ENCODE data around the gene ZFYVE28. TPM values are rescaled to one million over a fixed set of nuclear protein-coding genes. Genes with fewer than 3 reads are reported as not detected.

ZFYVE28 gene
- total RNA-seq, 1 donor from 2014 or later: 3.3 TPM

DNA sequence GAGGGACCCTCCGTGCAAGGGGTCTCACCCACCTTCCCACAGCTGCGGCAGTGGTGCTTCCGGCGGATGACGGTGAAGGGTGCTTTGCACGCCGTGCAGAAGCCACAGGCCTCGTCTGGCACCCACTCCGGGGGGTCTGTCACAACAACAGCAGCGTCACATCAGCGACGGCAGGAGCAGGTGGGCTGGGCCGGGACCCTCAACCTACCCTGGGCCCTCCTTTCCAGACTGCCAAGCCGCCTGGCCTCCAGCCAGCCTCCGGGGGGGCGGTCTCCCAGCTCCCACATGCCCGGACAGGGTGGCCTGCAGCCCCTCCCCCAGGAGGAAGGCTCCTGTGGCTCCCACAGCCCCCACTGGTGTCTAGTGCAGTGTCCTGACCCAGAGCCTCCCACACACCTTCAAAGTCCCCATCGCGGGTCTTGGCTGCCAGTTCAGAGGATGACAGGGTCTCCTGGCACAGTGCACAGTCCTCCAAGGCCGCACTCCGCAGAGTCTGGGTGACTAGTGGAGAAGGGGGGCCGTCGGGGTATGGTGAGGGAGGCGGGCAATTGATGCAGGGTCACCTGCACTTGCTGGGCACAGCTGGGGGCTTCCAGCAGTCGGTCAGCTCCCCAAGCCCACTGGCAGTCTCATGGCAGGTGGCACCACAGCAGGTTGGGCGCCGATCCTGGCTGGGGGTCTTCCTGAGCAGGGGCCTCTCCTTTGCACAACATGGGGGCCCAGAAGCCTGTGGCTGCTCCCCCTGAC lies 147.0 kb downstream of the ZFYVE28 start:
- Mint-ChIP-seq H3K27me3 (ENCODE audit: low read depth) (peaks cover 3% of the 10 kb centered on the region), H3K36me3 (ENCODE audit: low read depth) (no peaks in the 10 kb centered on the region), H3K9me3 (ENCODE audit: low read depth) (no peaks in the 10 kb centered on the region), H3K4me3 (ENCODE audit: unreplicated experiment) (no peak overlapping the region), H3K4me1 (ENCODE audit: low read depth) (no peaks in the 10 kb centered on the region), H3K27ac (ENCODE audit: unreplicated experiment) (no peak overlapping the region)
- TF ChIP-seq, protein P1, sequence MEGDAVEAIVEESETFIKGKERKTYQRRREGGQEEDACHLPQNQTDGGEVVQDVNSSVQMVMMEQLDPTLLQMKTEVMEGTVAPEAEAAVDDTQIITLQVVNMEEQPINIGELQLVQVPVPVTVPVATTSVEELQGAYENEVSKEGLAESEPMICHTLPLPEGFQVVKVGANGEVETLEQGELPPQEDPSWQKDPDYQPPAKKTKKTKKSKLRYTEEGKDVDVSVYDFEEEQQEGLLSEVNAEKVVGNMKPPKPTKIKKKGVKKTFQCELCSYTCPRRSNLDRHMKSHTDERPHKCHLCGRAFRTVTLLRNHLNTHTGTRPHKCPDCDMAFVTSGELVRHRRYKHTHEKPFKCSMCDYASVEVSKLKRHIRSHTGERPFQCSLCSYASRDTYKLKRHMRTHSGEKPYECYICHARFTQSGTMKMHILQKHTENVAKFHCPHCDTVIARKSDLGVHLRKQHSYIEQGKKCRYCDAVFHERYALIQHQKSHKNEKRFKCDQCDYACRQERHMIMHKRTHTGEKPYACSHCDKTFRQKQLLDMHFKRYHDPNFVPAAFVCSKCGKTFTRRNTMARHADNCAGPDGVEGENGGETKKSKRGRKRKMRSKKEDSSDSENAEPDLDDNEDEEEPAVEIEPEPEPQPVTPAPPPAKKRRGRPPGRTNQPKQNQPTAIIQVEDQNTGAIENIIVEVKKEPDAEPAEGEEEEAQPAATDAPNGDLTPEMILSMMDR (IDR thresholded peaks at IDR 0.05): no peak
- DNase-seq (ENCODE audit: low spot score): no peak

DNA sequence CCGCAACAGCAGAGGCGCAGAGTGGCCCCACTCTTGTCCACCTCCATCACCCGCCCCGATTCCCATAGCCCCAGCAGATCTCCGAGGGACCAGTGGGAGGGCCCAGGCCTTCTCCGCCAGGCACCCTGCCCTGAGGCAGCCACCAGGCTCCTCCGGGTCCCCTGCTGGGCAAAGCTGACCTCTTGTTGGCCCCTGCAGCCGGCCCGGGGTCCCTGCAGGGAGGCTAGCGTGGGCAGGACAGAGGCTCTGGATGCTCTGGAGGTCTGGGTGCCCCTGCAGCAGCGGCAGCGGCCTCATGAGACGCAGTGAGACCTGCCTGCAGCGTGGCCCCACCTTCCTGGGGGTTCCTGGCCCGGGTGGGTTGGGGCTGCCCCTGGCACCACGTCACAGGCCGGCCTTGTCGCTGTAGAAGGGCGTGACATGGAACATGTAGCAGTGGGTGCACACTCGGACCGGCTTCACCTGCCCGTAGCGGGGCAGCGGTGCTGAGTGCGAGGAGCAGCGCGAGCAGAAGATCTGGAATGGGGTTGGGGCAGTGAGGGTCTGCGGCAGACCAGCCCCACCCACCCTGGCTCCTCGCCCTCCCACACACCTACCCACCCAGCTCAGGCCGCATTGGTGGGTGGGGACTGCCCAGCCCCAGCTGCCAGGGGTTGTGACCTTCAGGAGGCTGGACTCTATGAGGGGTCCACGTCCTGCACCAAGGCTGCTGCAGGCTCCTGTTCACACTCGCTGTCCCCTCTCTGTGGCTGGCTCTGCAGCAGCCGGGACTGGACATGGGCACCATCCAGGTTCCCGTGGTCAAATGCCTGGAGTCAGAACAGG lies 147.9 kb downstream of the ZFYVE28 start:
- no peaks in the 10 kb centered on the region for H3K36me3 Mint-ChIP-seq (ENCODE audit: low read depth)
- no peak for DNase-seq (ENCODE audit: low spot score)
- H3K4me3 Mint-ChIP-seq (ENCODE audit: unreplicated experiment): no peak overlapping the region
- peaks cover 3% of the 10 kb centered on the region for H3K27me3 Mint-ChIP-seq (ENCODE audit: low read depth)
- H3K4me1 Mint-ChIP-seq (ENCODE audit: low read depth): peaks cover 3% of the 10 kb centered on the region
- H3K27ac Mint-ChIP-seq (ENCODE audit: unreplicated experiment): no peak overlapping the region
- H3K9me3 Mint-ChIP-seq (ENCODE audit: low read depth): no peaks in the 10 kb centered on the region
- TF ChIP-seq, protein P1 (IDR thresholded peaks at IDR 0.05): no peak

DNA sequence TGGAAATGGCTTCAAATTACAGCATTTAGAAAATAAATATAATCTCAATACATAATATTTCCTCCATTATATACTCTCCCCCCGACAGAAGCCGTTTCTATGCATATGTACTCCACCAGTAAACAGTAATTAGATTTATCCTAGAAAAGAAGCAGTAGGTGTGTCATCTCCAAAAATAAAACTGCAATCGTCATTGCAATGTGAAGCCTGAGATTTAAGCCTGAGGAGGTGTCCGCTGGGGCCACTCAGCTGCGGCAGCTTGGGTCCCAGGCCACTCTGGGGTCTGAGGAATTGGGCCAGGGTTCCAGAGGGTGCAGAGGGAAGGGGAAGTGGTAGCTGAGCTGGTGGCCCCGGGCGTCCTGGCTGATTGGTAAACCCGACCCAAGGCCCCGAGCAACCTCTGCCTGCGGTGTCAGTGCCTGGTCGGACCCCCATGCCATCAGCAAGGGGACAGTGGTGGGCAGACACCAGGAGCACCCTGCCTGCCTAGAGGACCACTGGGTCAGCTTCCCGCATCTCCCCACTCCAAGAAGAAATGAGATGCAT lies 148.8 kb downstream of the ZFYVE28 start:
- peaks cover 3% of the 10 kb centered on the region for H3K27me3 Mint-ChIP-seq (ENCODE audit: low read depth)
- H3K4me3 Mint-ChIP-seq (ENCODE audit: unreplicated experiment): no peak overlapping the region
- no peaks in the 10 kb centered on the region for H3K36me3 Mint-ChIP-seq (ENCODE audit: low read depth)
- TF ChIP-seq, protein P1 (IDR thresholded peaks at IDR 0.05): no peak
- DNase-seq (ENCODE audit: low spot score): no peak
- no peak overlapping the region for H3K27ac Mint-ChIP-seq (ENCODE audit: unreplicated experiment)
- peaks cover 3% of the 10 kb centered on the region for H3K4me1 Mint-ChIP-seq (ENCODE audit: low read depth)
- H3K9me3 Mint-ChIP-seq (ENCODE audit: low read depth): no peaks in the 10 kb centered on the region

DNA sequence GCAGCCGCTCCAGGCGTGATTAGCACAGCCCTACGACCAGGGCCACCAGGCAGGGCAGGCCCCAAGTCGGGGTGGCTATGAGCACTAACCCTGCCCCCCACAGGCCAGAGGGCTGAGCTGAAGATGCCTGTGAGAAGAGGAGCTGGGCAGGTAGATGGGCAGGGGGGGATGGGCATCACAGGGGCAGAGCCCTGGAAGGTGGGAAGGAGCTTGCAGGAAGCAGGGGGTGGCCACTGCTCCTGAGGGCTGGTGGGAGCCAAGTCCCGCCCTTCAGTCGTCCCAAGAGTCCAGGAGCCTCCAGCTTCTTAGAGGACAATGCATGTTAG lies 149.3 kb downstream of the ZFYVE28 start:
- Mint-ChIP-seq H3K9me3 (ENCODE audit: low read depth) (no peaks in the 10 kb centered on the region), H3K4me1 (ENCODE audit: low read depth) (peaks cover 3% of the 10 kb centered on the region), H3K36me3 (ENCODE audit: low read depth) (no peaks in the 10 kb centered on the region), H3K4me3 (ENCODE audit: unreplicated experiment) (no peak overlapping the region), H3K27me3 (ENCODE audit: low read depth) (peaks cover 3% of the 10 kb centered on the region), H3K27ac (ENCODE audit: unreplicated experiment) (no peak overlapping the region)
- TF ChIP-seq, protein P1 (IDR thresholded peaks at IDR 0.05): no peak
- peak; percentile 64 for DNase-seq (ENCODE audit: low spot score)
